Measurements from ENCODE around the gene KLK1.

DNA sequence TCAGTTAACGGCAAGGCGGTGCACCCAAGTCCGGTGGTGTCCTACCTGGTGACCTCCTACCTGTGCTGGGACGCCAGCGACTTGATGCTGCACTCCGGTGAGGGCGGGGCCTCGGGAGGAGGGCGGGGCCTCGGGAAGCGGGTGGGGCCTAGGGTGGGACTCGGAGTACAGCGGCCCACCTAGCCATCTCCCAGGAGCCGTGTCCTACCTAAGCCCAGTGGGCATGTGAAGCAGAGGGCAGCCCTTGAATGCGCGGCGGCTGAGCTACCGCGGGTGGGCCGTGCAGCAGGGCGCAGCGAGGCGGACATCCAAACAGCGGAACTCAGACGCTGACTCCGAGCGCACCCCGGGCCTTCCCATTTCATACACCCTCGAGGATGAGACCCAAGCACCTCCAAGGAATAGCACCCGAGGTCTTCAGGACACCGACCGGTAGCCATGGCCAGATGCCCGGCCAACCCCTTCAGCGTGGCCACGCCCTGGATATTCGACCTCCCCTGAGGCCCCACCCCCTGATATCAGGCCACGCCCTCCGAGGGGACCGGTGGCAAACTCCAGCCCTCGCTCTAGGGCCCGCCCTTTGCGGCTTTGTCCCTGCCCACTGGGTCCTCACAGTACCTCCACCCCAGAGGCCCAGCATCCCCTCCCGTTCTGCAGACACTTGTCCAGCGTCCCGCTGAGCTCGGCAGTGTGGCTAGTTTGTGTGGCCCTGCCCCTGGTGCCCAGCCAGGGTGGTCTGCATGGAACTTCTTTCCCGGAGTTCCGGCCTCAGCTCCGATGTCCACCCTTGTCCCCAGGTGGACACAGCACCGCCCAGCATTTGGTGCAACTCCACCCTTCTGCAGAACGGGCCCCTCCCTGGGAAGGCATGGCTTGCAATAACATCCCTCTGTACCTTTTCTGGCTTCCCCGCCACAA is 5.4 kb downstream of the KLK1 start:
- TF ChIP-seq, protein P1, sequence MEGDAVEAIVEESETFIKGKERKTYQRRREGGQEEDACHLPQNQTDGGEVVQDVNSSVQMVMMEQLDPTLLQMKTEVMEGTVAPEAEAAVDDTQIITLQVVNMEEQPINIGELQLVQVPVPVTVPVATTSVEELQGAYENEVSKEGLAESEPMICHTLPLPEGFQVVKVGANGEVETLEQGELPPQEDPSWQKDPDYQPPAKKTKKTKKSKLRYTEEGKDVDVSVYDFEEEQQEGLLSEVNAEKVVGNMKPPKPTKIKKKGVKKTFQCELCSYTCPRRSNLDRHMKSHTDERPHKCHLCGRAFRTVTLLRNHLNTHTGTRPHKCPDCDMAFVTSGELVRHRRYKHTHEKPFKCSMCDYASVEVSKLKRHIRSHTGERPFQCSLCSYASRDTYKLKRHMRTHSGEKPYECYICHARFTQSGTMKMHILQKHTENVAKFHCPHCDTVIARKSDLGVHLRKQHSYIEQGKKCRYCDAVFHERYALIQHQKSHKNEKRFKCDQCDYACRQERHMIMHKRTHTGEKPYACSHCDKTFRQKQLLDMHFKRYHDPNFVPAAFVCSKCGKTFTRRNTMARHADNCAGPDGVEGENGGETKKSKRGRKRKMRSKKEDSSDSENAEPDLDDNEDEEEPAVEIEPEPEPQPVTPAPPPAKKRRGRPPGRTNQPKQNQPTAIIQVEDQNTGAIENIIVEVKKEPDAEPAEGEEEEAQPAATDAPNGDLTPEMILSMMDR (IDR thresholded peaks at IDR 0.05): no peak
- TF ChIP-seq POLR2AphosphoS5 (IDR thresholded peaks at IDR 0.05): no peak

Measured in breast epithelium (tissue), 3 donors.